K562 (cell line): ENCODE data around the gene DDX5. TPM values are rescaled to one million over a fixed set of nuclear protein-coding genes. Genes with fewer than 3 reads are reported as not detected.

Experiments
- ATAC-seq: fragments of 200-7000 bp; cut with Tn5 transposase; 3 replicates; pipeline ENCODE4 v1.9.1; 2020; ENCODE audit warnings: moderate library complexity
- BruUV-seq: library from RNA; stranded (reverse); fragments of 400-500 nt; replicated peaks from 2 replicates; lab custom pipeline; 2021; lab: Mats Ljungman, UMichigan
- CTCF ChIA-PET: fragments of 300-600 bp; formaldehyde crosslinking; extraction: SDS; loops from one replicate; lab custom pipeline; 2021; ENCODE audit warnings: low intra/inter-chr PET ratio; lab: Yijun Ruan, JAX
- POLR2A ChIA-PET: fragments of 300-600, 350-650 bp; sonication (Branson Sonifier 250); formaldehyde crosslinking; extraction: SDS; loops from one replicate; lab custom pipeline; 2021; ENCODE audit warnings: antibody characterized with exemption, inconsistent platforms; lab: Yijun Ruan, JAX
- DNase-seq, 4 experiments: peaks; one replicate each; pipeline versions ENCODE4 v3.0.0 to v3.0.0-alpha.2; 2011 to 2018; ENCODE audit warnings: low spot score in 3 of 4, mixed read lengths in 3 of 4; ENCODE audit errors: extremely low read depth in 1 of 4
- FAIRE-seq: peaks from 2 replicates; lab custom pipeline; 2011; peaks lifted over from hg19 to GRCh38; lab: Jason Lieb, UNC
- H2AFZ ChIP-seq: 2 replicates; pipeline ENCODE4 v1.6.0; 2011; ENCODE audit warnings: low read depth, low read length, control low read depth, inconsistent platforms
- H3K27ac ChIP-seq: fragments of 200-600 bp; 3 replicates; pipeline ENCODE4 v1.8.0; 2011; ENCODE audit warnings: low read depth, mild to moderate bottlenecking, control low read depth, inconsistent platforms, low read length, moderate library complexity, mixed read lengths; ENCODE audit errors: extremely low read depth
- H3K27me3 ChIP-seq, 2 experiments: fragments of 300-600 bp in 1 of 2; 2 replicates in 1 of 2; 3 replicates in 1 of 2; pipeline versions ENCODE4 v1.6.0 to v1.8.0; 2011; ENCODE audit warnings: inconsistent platforms in 2 of 2, low read length in 2 of 2, mild to moderate bottlenecking in 1 of 2, mixed read lengths in 1 of 2, moderate library complexity in 1 of 2; ENCODE audit not compliant: control insufficient read depth in 2 of 2, insufficient read depth in 2 of 2
- H3K36me3 ChIP-seq: fragments of 300-600 bp; 3 replicates; pipeline ENCODE4 v1.8.0; 2011; ENCODE audit warnings: mild to moderate bottlenecking, low read length, inconsistent platforms; ENCODE audit not compliant: control insufficient read depth, insufficient read depth
- H3K4me1 ChIP-seq, 2 experiments: fragments of 200-600 bp in 1 of 2; replicated peaks in 1 of 2; 2 replicates in 1 of 2; 3 replicates in 1 of 2; pipeline versions ENCODE4 v1.5.1 to v1.8.0; 2011; ENCODE audit warnings: inconsistent platforms in 2 of 2, low read length in 2 of 2, mild to moderate bottlenecking in 1 of 2, mixed read lengths in 1 of 2, moderate library complexity in 1 of 2; ENCODE audit not compliant: control insufficient read depth in 2 of 2, insufficient read depth in 2 of 2
- H3K4me2 ChIP-seq: 2 replicates; pipeline ENCODE4 v1.6.1; 2011; ENCODE audit warnings: low read length, control low read depth, inconsistent platforms, mixed read lengths; ENCODE audit not compliant: insufficient read depth
- H3K4me3 ChIP-seq: fragments of 200-600 bp; sonication (generic), shearing (Covaris generic); 2 replicates; pipeline ENCODE4 v1.5.1; 2016; ENCODE audit warnings: control low read depth, inconsistent platforms
- H3K79me2 ChIP-seq: fragments of 200-600 bp; 3 replicates; pipeline ENCODE4 v1.8.0; 2011; ENCODE audit warnings: low read length, inconsistent platforms; ENCODE audit not compliant: control insufficient read depth, insufficient read depth
- H3K9ac ChIP-seq, 2 experiments: 2 replicates each; pipeline versions ENCODE4 v1.6.0 to v1.6.1; 2011; ENCODE audit warnings: low read depth in 2 of 2, low read length in 2 of 2, control low read depth in 1 of 2, inconsistent platforms in 1 of 2, mild to moderate bottlenecking in 1 of 2, mixed read lengths in 1 of 2; ENCODE audit not compliant: insufficient read depth in 1 of 2
- H3K9me1 ChIP-seq: one replicate; pipeline ENCODE4 v1.6.0; 2011; ENCODE audit warnings: inconsistent platforms, mild to moderate bottlenecking, low read length, moderate library complexity; ENCODE audit not compliant: control insufficient read depth, insufficient read depth
- H3K9me3 ChIP-seq: replicated peaks from 2 replicates; pipeline ENCODE4 v1.5.1; 2011; ENCODE audit warnings: low read depth, low read length, inconsistent platforms; ENCODE audit not compliant: control insufficient read depth, insufficient read depth
- H4K20me1 ChIP-seq: replicated peaks from 2 replicates; pipeline ENCODE4 v1.6.1; 2011; ENCODE audit warnings: low read length, inconsistent platforms, mixed read lengths; ENCODE audit not compliant: control insufficient read depth, insufficient read depth
- NR2C2 ChIP-seq, 2 experiments: fragments of 200-800 bp in 1 of 2; sonication (Bioruptor generic) in 1 of 2; sonication (generic) in 1 of 2; formaldehyde crosslinking in 1 of 2; IDR thresholded peaks; 2 replicates each; pipeline versions ENCODE4 v1.6.1 to v1.8.0; 2016 to 2022; ENCODE audit warnings: mild to moderate bottlenecking in 1 of 2, missing compliant biosample characterization in 1 of 2, missing genetic modification characterization in 1 of 2, missing genetic modification reagents in 1 of 2
- NUFIP1 ChIP-seq: fragments of 450-650 bp; IDR thresholded peaks from 2 replicates; pipeline ENCODE4 v1.6.1; 2018; ENCODE audit not compliant: partially characterized antibody
- YY1 ChIP-seq, 3 experiments: IDR thresholded peaks; 2 replicates each; pipeline ENCODE4 v1.6.1; 2011; ENCODE audit warnings: low read length in 2 of 3, mild to moderate bottlenecking in 2 of 3, moderate library complexity in 2 of 3, borderline replicate concordance in 1 of 3, control low read depth in 1 of 3, low read depth in 1 of 3; ENCODE audit not compliant: insufficient read depth in 3 of 3, insufficient replicate concordance in 2 of 3, control insufficient read depth in 1 of 3, insufficient read length in 1 of 3; ENCODE audit errors: extremely low read depth in 1 of 3
- ZFX ChIP-seq: sonication (generic); formaldehyde crosslinking; IDR thresholded peaks from 2 replicates; pipeline ENCODE4 v1.8.0; 2022; ENCODE audit warnings: mild to moderate bottlenecking, missing genetic modification reagents, moderate library complexity
- ZNF316 ChIP-seq: fragments of 450-650 bp; IDR thresholded peaks from 2 replicates; pipeline ENCODE4 v1.6.1; 2016
- in situ Hi-C: fragments of 300-500 bp; cut with MboI; formaldehyde crosslinking; loops from 4 replicates; pipeline ENCODE4 v1.15.0; 2018; ENCODE audit warnings: inconsistent platforms, mixed read lengths
- intact Hi-C: fragments of 100-400 bp; cut with micrococcal nuclease; formaldehyde crosslinking; loops from 2 replicates; pipeline ENCODE4 v1.14.2; 2022
- polyA plus RNA-seq, 8 experiments: library from polyadenylated mRNA; depleted of rRNA in 4 of 8; stranded (reverse) in 5 of 8; unstranded in 3 of 8; fragments of >200 nt; fragmentation: Nextera tagmentation in 2 of 8; fragmentation: Illumina TruSeq in 1 of 8; extraction: Ambion mirVana in 2 of 8; extraction: Trizol in 1 of 8; gene quantifications; 2 replicates each; pipeline versions ENCODE4 v1.2.1 to v1.2.3, GENCODE V29; 2011 to 2014; ENCODE audit warnings: inconsistent platforms in 1 of 8, missing spikeins in 1 of 8
- total RNA-seq, 7 experiments: library from RNA; depleted of rRNA in 6 of 7; stranded (reverse); fragments of >200 nt in 6 of 7; fragmentation: Illumina TruSeq in 2 of 7; extraction: Trizol in 2 of 7; gene quantifications; 2 replicates each; pipeline versions ENCODE4 v1.2.1 to v1.2.3, GENCODE V29; 2011 to 2021; ENCODE audit warnings: low replicate concordance in 1 of 7

Gene DDX5
- total and polyA plus RNA-seq, 9 of the 15 experiments (the other 6 are each of a cell fraction or from before 2014, with no cell fraction given), result 306 to 1,639 (median 604) TPM

DNA sequence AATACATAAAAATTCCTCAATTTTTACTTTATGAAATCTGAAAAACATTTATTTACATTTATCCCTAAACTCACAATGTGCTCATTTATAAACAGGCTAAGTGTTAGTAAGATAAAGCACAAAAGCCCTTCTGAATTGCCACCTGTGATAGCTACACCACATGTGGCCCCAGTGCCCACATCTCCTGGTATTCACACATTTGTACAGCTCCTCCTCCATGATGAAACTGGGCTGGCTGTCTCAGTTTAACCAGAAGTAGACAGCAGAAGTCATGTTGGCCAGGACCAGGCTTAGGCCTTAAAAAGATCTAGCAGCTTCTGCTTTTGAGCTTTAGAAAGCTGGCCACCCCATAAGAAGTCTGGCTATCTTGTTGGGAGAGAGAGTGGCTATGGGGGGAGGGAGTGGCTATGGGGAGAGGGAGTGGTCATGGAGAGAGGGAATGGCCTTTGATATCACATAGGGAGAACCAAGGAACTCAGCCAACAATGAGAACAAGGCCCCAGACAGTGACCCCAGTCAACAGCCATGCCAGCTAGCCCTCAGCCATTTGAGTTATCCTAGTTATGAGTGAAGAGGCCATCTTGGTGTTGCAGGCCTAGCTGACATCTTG is 48.0 kb upstream of the DDX5 start:
- CTCF ChIA-PET, result no interaction called here
- POLR2A ChIA-PET, result interaction anchor here (0.7 to 3.4 kb wide), 7 partner anchors 9 to 108 kb away, joined by 3 to 15 read pairs (median 4); partner anchors contain the start of gene SMURF2
- H3K79me2 ChIP-seq, result no peaks in the 10 kb centered on the region
- peak; percentile 75 for FAIRE-seq
- no peak overlapping the region for H2AFZ ChIP-seq
- no peaks in the 10 kb centered on the region for H3K27me3 ChIP-seq
- no peaks in the 10 kb centered on the region for H3K9me1 ChIP-seq
- intact Hi-C loops (no loop called here), in situ Hi-C loops (no loop called here)
- H3K4me3 ChIP-seq, result no peak overlapping the region
- peak overlapping the region in 1 of 2 experiments; percentile 6; a peak in 1 of 4 replicates for H3K9ac ChIP-seq
- peaks cover 0 to 5% of the 10 kb centered on the region in 2 experiments; a peak in 2 of 5 replicates for H3K4me1 ChIP-seq
- ATAC-seq, result peak; percentile 86
- peaks cover 31% of the 10 kb centered on the region; the same call in 1 of the 3 replicates for H3K36me3 ChIP-seq
- no peak overlapping the region for H3K4me2 ChIP-seq
- TF ChIP-seq YY1 (IDR thresholded peaks at IDR 0.05; ENCODE audit: borderline replicate concordance in 1 of 3, control insufficient read depth in 1 of 3, extremely low read depth in 1 of 3, insufficient read depth in 3 of 3, insufficient read length in 1 of 3, insufficient replicate concordance in 2 of 3, low read depth in 1 of 3, low read length in 2 of 3) (peak in 1 of 3 experiments; percentile 73), ZFX (no peak; the same call in 1 of the 2 replicates), ZNF316 (no peak), NR2C2 (CRISPR knock-in tag; IDR thresholded peaks at IDR 0.05) (no peak), NR2C2 (tag; IDR thresholded peaks at IDR 0.05) (no peak), NUFIP1 (no peak)
- H3K27ac ChIP-seq, result no peak overlapping the region
- no TSS peak for BruUV-seq
- DNase-seq, result peak; percentile 24 to 33 (median 32)
- no peaks in the 10 kb centered on the region for H4K20me1 ChIP-seq
- H3K9me3 ChIP-seq, result no peaks in the 10 kb centered on the region
